ENCODE results near the gene DNM2.

- TF ChIP-seq POLR2A (IDR thresholded peaks at IDR 0.05; ENCODE audit: low read depth, low read length), result no peak
- no peak for TF ChIP-seq POLR2AphosphoS5 (IDR thresholded peaks at IDR 0.05; ENCODE audit: low read depth, low read length)
- no peak for TF ChIP-seq TAF1 (IDR thresholded peaks at IDR 0.05; ENCODE audit: borderline replicate concordance, low read depth, low read length)
These were observed 38.1 kb upstream of the DNM2 start for GRCh38 chr19:10679743-10680142.

Data from GM12892 (cell line).